ENCODE data around the gene MROH7.

The MROH7 gene

DNA sequence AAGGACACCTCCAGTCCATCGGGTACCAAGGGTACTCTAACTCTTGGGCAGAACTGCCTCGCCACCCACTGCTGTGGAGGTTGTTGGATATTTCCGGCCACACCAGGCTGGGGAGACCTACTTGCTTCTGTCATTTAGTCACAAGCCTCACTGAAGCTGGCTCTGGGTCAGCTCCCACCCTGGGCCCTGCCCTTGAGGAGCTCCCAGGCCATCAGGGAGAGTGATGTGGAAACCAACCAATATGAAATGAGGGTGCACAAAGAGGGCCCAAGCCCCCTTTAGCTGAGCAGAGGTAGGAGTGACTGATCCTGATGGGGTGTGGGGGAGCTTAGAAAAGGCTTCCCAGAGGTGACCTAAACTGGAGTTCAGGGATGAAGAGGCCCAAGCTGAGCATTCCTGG, 103.1 kb downstream of the MROH7 start:
- no peak for DNase-seq

DNA sequence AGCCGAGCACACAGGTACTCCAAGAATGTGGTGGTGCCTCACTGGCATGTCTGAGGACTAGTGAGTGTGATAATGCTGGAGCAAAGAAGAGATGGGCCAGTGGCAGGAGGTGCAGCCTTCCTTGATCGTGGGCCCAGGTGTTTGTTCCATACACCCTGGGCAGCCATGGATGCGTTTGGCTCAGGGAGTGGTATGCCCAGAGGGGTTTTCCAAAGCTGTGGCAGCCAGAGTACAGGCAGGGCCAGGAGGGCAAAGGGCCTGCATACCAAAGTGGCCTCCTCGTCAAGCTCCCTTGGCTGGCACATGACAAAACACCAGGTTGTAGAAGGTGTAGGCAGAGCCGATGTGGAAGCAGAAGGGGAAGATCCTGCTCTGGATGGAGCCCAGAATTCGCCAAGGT, 103.7 kb downstream of the MROH7 start:
- no peak for DNase-seq

DNA sequence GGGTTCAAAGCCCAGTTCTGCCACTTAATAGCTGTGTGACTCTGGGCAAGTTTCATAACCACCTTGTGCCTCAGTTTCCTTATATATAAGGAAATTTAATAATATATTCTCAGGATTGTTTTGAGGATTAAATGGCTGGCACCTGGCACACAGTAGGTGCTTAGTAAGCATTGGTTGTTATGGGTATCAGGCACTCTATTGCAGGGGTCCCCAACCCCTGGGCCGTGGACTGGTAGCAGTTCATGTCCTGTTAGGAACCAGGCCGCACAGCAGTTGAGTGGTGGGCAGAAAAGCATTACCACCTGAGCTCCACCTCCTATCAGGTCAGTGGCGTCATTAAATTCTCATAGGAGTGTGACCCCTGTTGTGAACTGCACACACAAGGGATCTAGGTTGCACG, 104.3 kb downstream of the MROH7 start:
- no peak for DNase-seq

DNA sequence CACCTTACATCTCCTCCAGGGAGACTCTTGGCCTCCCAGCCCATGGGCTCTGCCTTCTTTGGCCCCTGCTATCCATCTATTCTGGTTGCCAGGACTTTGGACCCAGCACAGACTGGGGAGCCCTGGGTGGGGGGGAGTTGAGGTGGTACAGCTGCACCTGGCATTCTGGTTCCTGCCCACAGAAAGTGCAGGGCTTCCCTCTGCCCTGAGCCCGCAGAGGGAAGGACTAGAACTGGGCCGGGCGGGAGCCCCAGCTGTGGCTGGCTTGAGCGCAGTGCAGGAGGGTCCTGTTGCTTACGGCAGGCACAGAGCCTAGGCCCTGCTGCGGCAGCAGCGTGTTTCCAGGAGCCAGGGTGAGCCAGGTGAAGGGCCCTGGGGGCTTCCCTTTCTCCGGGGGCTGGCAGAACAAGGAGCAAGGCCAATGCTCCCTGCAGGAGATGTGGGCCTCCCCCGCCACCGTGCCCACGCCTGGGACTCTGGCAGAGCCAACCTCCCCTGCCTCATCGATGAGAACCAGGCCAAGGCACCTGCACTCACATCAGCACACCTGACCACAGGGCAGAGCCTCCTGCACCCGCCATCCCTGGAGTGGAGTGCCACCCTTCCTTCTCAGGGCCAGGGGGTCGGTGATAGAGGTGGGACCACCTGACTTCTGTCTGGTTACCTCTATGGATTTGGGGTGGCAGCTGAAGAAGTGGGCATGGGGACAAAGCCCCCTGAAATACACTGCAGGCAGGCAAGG, 106.7 kb downstream of the MROH7 start:
- no peak for DNase-seq

DNA sequence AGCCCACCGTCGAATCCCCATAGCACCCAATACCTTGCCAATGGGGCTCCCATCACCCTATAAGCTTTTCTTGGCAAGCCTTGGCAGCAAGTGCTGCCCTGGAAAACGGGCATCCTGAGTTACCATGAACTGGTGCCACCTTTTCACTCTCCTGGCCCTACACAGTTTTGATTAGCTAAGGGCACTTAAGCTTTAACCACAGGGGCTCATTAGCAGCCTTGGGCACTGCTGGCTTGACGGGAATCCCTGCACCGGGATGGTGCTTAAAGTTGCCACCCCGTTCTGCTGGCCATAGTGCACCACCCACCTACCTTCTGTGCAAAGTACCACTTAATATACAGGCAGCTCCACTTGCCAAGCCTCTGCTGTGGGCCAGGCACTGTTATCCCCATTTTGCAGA, 109.0 kb downstream of the MROH7 start:
- DNase-seq = no peak

DNA sequence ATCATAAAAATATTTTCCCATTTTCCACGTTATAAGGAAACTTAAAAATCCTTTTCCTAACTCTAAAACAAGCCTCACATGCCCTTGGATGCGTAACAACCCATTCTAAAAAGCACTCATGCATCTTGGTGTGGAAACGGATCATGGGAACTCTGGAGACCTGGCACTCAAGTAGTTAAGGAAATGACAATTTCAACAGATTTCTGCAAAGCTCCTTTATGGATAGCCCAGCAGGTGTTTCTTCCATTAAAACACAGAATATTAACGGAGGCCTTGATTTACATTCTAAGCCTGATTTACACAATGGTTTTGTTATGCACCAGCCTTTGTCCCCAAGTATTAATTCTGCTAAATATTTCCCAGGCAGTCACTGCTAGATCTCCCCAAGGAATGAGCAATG, 109.8 kb downstream of the MROH7 start:
- no peak for DNase-seq

DNA sequence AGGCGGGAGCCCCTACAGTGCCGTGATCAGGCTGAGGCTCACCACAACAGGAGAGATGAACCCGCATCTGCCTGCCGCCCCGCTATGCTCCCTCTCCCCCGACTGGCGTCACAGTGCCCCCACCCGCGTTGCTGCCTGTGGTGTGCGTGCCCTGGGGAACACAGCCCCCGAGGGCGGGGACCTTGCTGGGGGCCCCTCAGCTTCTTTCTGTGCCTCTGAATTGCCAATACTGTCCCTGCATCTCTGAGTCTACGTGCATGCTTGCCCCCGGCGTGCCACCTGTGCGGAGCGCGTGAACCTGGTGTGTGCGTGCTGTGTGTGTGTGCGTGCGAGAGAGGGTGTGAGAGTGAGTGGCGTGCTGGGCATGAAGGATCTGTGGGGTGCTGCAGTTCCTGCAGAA, 112.5 kb downstream of the MROH7 start:
- peak; percentile 23 for DNase-seq

DNA sequence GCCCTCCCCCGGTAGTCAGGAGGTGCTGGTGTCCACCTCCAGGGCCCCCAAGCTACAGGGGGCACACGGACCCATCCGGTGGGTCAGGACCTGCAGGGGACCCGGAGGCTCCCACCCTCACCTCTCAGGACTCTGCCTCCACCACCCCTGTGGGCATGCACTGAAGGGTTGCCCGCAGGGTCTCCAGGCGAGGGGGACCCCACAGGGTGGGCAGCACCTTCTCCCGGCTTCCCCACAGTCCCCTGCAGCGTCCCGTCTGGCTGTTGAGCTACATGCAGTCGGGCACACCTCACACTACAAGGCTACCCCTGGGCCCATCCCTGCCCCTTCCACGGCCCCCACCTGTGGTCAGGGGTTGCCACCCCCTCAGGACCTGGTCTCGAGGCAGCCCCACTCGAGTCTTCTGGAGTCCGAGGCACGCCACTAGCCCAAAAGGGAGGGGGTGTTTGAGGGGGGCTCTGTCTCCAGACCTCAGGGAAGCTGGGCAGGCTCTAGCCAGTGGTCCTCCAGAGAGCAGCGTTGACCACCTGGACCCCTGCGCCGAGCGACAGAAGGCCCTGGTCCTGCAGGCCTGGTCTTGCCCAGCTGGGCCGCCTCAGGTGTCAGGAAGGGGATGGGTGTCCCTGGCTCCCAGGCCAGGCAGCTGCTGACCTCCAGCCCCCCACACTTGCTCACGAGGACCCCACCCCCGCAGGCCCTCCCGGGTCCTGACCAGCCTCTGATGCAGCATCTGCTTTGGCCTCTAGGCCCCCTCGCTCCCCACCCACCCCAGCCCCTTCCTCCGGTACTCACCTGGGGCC, 113.1 kb downstream of the MROH7 start:
- DNase-seq = no peak

DNA sequence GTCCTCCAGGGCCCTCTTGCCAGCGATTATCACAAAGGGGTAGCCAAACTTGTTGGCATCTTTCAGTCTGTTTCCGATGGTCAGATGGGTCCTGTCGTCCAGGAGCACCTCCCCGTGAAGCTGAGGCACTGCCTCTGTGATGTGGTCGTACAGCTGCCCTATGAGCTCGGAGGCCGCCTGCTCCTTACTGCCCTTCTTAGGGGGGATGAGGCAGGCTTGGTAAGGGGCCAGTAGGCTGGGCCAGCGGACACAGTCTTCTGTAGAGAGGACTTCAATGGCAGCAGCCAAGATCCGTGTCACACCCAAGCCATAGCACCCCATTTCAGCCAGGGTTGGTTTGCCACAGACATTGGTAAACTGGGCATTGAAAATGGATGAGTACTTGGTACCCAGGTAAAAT, 116.2 kb downstream of the MROH7 start:
- no peak for DNase-seq

DNA sequence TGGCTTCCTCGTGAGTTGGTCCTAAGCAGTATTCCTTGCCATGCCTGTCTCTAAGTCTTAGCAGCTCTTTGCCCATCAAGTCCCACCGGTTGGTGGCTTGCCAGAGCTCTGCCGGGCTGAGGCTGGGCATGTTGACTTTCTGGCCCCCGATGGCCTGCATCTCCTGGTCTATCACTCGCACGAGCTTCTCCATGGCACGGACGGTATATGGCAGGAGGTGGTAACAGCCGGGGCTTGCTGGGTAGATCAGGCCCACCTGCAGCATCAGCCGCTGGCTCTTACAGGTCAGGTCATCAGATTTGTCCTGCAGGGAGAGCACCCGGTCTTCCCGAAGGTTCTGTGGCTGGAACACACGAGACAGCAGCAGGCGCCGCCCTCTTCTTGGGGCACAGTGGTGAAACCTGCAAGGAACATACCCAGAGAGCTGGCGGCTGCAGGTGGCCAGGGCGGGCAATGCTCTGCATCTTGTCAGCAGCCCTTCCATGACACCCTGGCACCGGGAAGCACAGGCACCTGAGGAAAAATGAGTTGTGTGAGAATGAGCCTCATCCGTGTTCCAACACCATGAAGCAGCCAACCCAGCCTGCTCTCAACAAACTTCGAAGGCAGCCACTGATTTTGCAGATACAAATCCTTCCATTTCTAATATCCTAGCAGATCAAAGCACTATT, 117.2 kb downstream of the MROH7 start:
- DNase-seq = no peak
